GM18951 (cell line): Measurements from ENCODE around the gene PHF12.
"Not testable (repeated sequence)": the region's sequence is repeated elsewhere in the genome, so short reads cannot be mapped to it uniquely, and the experiment has no call there.

Experiments used
- POLR2A ChIP-seq: IDR thresholded peaks from 4 replicates; pipeline ENCODE4 v1.6.1; 2011; ENCODE audit warnings: mild to moderate bottlenecking; ENCODE audit not compliant: insufficient read length, insufficient read depth; ENCODE audit errors: extremely low read depth
- in situ Hi-C: fragments of 300-500 bp; cut with MboI; formaldehyde crosslinking; loops from one replicate; pipeline ENCODE4 v1.12.0; 2022; ENCODE audit warnings: low sequenced_read_pairs, mixed read lengths, inconsistent platforms; ENCODE audit not compliant: unreplicated experiment

The PHF12 gene

DNA sequence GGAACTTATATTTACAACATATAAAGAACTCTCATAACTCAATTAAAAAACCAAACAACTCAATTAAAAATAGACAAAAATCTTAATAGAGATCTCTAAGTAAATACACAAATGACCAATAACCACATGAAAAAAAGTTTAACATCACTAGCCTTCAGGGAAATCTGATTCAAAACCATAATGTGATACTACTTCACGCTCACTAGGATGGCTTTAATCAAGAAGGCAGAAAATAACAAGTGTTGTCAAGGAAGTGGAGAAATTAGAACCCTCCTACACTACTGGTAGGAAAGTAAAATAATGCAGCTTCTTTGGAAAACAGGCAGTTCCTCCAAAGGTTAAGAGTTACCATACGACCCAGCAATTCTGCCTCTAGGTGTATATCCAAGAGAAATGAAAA, 8.4 kb downstream of the PHF12 start:
- no peak for TF ChIP-seq POLR2A
- in situ Hi-C loops: no loop called here

DNA sequence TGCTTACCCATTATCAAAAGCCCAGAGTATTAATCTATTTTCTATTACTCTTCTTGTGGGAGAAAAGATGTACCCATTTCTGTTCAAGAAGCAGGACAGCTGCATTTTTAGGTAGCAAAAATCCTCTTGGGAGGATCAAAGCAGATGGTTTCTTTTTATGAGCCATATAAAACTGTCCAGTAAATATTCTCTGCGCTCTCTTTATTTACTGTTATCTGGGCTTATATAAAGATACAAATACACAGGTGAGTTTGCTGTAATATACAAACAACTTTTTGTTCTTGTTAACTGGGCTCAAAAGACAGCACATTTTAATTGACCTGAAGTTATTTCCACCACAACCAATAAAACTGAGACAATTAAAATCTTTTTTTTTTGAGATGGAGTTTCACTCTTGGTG, 10.1 kb downstream of the PHF12 start:
- in situ Hi-C loops: no loop called here
- no peak for TF ChIP-seq POLR2A

DNA sequence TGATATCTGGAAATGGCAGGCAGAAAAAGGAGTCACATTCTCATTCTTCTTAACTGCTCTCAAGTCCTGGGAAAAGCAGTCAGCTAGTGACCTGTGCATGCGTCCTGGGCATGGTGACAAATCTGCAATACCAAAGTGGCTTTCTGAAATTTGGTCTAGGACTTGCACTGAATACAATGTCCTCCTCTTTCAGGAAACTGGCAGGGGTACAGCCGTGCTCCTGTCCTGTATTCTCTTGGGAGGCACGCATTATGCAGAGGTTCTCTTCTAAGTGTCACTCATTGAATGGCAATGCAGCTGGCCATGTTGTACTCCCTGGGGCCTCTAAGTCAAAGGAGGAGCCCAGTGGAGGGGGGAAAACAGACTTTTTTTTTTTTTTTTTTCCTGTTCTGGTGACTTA, 10.6 kb downstream of the PHF12 start:
- in situ Hi-C loops: no loop called here
- no peak for TF ChIP-seq POLR2A

DNA sequence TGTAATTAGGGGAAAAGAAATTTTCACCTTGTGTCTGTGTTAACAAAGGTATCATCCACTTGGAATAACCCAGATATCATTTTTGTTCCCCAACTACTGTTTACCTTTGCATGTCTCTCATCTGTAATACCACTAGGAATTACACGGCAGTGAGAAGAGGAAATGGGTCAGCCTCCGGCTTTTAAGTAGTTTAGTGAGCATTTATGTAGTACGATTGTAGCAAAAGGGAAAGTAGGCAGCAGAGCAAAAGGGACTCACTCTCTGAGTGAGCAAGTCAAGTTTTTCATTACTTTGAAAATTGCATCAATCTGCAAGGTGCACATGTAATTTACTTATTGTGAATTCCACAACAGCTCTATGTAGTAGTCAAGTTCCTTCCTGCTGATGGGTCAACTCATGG, 11.2 kb downstream of the PHF12 start:
- no peak for TF ChIP-seq POLR2A
- in situ Hi-C loops: no loop called here

DNA sequence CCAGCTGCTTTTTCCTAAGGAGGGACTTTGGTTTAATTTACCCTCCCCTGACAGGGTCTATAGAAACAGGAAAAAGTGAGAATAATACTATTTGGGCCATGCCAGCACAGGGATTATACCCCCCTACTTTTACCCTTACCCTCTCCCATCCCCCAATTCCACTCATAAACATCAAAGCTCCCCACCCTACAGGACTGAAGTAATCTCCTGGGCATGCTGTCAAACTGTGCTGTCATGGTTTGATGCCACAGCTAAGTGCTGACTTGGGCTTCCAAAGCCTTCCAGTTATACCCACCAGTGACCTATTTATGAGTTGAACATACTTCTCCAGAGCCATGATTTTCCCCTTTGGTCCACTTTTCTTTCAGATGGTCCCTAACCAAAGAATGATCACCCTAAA, 12.8 kb downstream of the PHF12 start:
- no peak for TF ChIP-seq POLR2A
- in situ Hi-C loops: no loop called here

DNA sequence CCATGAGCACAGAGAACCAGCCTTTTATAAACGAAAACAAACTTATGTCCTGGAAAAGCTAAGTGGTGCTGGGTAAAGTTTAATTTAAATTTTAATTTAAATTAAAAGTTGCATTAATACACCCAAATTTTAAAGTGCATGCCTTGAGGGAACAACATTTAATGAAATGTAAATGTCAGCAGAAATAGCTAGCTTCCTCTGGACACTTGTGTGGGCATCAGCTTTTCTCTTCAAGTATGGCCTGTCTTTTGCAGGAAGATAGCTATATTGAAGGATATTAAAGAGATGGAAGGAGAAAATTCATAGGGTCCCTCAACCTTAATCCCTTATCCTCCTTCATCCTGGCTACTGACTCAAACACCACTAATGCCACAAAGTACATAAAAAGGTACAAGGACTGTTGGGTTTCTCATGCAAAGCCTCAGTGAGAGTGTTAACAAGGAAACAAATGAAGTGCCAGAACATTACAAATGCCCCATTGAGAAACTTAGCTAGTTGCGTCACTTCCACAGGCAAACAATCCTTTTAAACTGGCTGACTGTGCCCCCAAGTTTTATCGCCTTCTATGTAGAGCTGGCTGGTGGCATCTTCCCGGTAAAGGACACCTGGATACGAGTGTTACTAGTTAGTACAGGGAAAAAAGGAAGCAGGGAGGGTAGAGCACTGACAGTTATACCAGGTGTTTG, 14.1 kb downstream of the PHF12 start:
- no peak for TF ChIP-seq POLR2A
- in situ Hi-C loops: no loop called here

DNA sequence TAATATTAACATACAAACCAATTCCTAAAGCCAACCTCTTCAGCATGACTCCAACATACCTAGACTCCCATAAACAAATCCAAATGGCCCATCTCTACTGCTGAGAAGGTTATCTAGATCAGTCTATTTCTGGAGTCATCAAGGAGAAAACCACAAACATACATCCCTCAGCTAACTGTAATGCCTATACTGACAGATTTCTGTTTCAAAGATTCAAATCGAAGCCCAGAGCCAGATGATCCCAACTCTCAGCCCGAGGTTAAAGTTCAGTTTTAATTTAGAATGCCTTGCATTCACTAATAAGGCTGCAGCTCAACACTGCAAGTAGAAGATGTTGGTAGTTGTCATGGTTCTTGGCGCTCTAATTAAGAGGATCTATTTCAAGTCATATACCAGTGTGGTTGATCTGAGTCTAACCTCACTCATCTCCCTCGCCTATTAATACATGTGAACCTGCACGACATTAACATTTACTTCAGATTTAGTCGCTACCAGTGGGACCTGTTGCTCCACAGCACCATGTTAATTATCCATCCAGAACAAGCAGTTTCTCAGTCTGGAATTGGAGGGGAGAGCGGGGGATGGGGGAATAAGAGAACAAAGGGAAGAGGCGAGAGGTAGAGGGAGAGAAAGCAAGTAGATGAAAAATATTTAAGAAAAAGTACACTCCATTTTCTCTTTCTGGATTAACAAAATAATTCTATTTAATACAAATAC, 15.4 kb downstream of the PHF12 start:
- in situ Hi-C loops: no loop called here

DNA sequence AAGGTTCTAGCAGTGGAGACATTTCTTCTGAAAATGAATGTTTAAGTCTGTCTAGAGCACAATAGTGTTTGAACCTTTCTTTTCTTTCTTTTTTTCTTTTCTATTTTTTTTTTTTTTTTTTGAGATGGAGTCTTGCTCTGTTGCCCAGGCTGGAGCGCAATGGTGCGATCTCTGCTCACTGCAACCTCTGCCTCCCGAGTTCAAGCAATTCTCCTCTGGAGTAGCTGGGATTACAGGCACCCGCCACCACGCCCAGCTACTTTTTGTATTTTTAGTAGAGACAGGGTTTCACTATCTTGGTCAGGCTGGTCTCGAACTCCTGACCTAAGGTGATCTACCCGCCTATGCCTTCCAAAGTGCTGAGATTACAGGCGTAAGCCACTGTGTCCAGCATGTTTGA, 16.8 kb downstream of the PHF12 start:
- in situ Hi-C loops: not testable (repeated sequence)

More for the DNA sequence above, 15.4 kb downstream of the PHF12 start:
- TF ChIP-seq POLR2A: no peak

DNA sequence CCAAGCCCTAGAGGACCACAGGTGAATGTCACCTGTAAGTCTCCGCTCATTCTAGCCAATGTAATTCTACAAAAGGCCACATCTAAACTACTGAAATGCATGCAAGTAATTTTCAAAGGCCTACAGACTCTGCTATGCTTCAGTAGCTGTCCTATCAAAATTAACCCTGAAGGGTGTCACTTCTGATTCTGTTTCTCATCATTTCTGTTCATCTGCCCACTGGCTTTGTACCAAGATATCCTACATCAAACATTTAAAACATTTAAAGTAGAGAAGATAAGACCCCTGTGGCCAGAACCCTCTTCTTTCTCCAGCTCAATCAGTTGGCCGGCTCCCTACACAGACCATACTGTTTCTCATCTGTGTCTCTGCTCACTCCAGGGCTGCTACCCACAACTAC, 21.5 kb downstream of the PHF12 start:
- TF ChIP-seq POLR2A: no peak
- in situ Hi-C loops: no loop called here

DNA sequence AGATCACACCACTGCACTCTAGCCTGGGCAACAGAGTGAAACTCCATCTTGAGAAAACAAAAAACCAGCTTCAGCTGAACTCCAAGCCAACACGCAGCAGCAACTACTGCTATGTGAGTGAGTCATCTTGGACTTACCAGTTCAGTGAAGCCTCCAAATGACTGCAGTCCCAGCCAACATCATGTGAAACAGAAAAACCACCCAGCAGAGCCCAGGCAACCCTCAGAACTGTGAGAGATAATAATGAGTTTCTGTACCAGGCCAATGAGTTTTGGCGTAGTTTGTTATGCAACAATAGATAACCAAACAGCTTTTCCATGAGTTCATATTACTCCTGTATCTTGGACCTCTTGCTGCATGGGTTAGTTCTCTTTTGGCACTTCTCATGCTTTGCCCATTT, 23.3 kb downstream of the PHF12 start:
- TF ChIP-seq POLR2A: no peak
- in situ Hi-C loops: no loop called here

DNA sequence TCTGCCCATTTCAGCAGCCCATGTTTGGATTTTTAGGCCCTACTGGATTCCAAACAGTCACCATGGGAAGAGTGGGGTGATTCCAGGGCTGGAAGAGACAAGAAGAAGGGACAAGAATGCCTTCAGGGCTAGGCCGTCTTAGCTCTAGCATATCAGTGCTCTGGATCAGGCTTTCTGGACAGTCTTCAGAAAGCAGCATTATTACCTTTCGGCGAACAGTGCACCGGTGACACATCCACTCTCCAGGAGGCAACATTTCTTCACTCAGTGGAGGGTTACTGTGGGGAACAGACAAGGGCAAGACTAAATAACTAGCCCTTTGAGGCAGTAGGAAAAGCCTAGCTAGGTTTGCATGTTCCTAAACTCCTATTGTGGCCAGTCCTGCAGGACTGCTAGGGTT, 24.5 kb downstream of the PHF12 start:
- in situ Hi-C loops: no loop called here
- TF ChIP-seq POLR2A: no peak

DNA sequence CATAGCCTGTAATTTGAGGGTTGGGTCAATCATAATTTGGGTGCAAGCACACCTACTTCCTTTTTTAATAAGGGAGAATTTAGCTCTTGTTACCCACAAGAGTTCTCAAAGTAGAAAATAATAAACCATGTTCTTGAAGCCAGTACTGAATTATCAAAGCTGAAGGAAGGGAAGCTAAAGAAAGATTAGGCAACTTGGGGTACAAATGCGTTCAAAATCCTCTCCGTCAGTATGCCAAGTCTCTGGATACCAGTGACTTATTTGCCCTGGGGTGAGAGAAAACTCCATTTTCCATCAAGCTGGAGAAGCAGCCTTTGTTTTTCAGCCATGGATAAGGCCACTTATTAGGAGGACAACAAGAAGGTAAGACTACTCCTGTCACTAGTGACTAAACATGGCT, 25.0 kb downstream of the PHF12 start:
- in situ Hi-C loops: no loop called here
- TF ChIP-seq POLR2A: no peak

DNA sequence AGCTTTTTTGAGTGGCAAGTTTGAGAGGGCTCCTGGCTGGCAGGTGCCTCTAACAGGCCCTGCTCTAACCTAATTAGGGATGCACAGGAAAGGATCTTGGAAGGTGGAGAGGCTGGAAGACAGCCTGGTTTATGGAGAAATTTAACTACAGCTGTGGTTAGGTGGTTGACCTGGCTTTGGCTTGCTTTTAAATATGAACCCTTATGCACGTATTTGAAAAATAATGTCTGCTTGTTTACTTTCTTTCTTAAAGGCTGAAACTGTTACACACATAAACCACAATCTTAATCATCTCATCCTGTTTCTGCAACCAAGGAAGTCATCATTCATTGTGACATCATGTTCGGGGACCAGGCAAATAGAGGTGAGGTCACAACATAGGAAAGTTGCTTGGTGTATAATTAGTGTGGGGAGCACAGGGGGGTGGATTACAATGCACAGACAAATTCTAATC, 25.4 kb downstream of the PHF12 start:
- no peak for TF ChIP-seq POLR2A
- in situ Hi-C loops: no loop called here

DNA sequence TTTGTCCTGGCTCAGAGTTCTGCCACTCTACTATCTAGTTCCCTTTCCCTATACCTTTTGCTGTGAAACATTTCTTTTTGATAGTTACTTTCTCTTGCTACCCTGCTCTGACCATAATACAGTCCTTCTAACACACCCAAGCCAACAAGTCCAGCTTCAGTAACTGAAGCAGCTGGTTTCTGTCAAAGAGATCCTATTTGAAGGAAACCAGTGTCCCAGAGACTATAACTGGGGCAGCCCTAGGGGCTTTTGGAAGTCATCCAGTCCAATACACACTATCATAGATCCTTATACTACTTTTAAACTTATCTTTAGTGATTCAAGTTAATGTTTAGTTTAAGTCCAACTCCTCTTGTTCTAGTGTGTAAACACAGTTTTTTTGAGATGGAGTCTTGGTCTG, 31.1 kb downstream of the PHF12 start:
- in situ Hi-C loops: no loop called here

More for the DNA sequence above, 31.1 kb downstream of the PHF12 start:
- no peak for TF ChIP-seq POLR2A
